ENCODE measurements around the gene NPAS3.

GRCh38 chr14:33460164-33460563, 521.5 kb downstream of the NPAS3 start:
- no peak for TF ChIP-seq CTCF (IDR thresholded peaks at IDR 0.05; ENCODE audit: control extremely low read depth in 1 of 3, insufficient read depth in 1 of 3, low read depth in 1 of 3, low read length in 3 of 3)
- TF ChIP-seq RNF2 (IDR thresholded peaks at IDR 0.05; ENCODE audit: borderline replicate concordance, low read depth, low read length, missing control alignments, poor library complexity, severe bottlenecking), result no peak
- TF ChIP-seq SP1 (IDR thresholded peaks at IDR 0.05; ENCODE audit: low read depth, low read length), result no peak
- no peak for TF ChIP-seq SUZ12 (IDR thresholded peaks at IDR 0.05; ENCODE audit: low read length)
- no peak for TF ChIP-seq MAX (IDR thresholded peaks at IDR 0.05)
- no peak for TF ChIP-seq SAP30 (IDR thresholded peaks at IDR 0.05; ENCODE audit: insufficient read depth, insufficient replicate concordance, low read length)
- no peak for TF ChIP-seq POLR2AphosphoS5 (IDR thresholded peaks at IDR 0.05; ENCODE audit: low read depth, low read length)
- no peak for TF ChIP-seq TCF12 (IDR thresholded peaks at IDR 0.05; ENCODE audit: low read depth, low read length)
- TF ChIP-seq POLR2A (IDR thresholded peaks at IDR 0.05; ENCODE audit: control extremely low read depth in 1 of 2, low read depth in 2 of 2, low read length in 2 of 2), result no peak

Measured in H1 (cell line).